AG10803 (cell line): Measurements from ENCODE around the gene CIP2A.

ENCODE experiments used
- DNase-seq: peaks from one replicate; pipeline ENCODE4 v3.0.0; 2010; ENCODE audit warnings: low read depth
- H3K4me3 ChIP-seq: 2 replicates; pipeline ENCODE4 v1.5.1; 2011; ENCODE audit warnings: mild to moderate bottlenecking, low read length, control low read depth
- TF ChIP-seq, protein P1 (sequence below): conservative IDR thresholded peaks from 2 replicates; pipeline ENCODE4 v1.5.1; 2011; ENCODE audit warnings: mild to moderate bottlenecking, low read length, control low read depth, inconsistent platforms

The CIP2A gene

DNA sequence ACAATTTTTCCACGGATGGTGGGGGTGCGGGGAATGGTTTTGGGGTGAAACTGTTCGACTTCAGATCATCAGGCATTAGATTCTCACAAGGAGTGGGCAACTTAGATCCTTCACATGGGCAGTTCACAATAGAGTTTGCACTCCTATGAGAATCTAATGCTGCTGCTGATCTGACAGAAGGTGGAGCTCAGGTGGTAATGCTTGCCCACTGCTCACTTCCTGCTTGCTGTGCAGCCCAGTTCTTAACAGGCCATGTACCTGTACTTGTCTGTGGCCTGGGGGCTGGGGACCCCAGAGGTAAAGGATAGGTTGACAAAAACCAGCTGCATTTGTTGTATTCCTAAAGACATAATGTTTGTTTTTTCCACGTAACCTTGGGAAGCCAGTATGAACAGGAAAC lies 16.3 kb upstream of the CIP2A start:
- TF ChIP-seq, protein P1, sequence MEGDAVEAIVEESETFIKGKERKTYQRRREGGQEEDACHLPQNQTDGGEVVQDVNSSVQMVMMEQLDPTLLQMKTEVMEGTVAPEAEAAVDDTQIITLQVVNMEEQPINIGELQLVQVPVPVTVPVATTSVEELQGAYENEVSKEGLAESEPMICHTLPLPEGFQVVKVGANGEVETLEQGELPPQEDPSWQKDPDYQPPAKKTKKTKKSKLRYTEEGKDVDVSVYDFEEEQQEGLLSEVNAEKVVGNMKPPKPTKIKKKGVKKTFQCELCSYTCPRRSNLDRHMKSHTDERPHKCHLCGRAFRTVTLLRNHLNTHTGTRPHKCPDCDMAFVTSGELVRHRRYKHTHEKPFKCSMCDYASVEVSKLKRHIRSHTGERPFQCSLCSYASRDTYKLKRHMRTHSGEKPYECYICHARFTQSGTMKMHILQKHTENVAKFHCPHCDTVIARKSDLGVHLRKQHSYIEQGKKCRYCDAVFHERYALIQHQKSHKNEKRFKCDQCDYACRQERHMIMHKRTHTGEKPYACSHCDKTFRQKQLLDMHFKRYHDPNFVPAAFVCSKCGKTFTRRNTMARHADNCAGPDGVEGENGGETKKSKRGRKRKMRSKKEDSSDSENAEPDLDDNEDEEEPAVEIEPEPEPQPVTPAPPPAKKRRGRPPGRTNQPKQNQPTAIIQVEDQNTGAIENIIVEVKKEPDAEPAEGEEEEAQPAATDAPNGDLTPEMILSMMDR = no peak

DNA sequence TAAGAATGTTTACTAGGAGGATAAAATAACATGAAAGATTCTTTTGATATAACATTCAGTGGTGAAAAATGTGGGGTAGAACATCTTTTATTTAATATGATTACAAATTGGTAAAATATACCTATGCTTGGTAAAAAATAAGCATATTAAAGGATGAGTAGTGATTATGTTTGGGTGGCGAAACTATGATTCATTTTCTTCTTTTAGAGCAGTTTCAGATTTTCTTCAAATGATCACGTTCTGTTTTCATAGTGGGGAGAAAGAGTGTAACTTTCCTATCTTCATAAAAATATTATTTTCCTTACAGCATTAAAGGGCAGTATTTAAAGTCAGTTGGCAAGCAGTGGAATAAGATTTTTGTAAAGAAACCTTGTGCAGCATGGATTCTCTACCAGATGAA lies 15.8 kb upstream of the CIP2A start:
- TF ChIP-seq, protein P1 = no peak
- DNase-seq = no peak
- H3K4me3 ChIP-seq = no peak overlapping the region

More for the DNA sequence above, 16.3 kb upstream of the CIP2A start:
- DNase-seq = no peak
- no peak overlapping the region for H3K4me3 ChIP-seq

DNA sequence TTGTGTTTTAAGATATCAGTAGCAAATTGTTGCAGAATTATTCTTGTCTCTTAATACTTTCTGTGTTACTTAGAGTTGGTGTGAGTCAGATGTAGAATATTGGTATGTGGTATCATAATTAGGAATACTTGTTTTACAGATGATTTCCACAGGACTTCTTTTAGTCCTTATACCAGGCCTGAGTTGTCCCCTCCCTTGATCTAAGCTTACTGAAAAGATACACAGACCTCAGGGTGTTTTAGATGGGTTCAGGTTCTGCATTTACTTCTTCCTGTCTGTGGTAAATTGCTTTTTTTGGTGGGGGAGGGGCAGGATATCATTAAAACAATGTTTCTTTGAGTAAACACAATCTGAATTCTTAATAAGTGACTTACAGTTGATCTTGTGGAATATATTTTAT lies 14.5 kb upstream of the CIP2A start:
- TF ChIP-seq, protein P1 = no peak
- no peak for DNase-seq
- no peak overlapping the region for H3K4me3 ChIP-seq

DNA sequence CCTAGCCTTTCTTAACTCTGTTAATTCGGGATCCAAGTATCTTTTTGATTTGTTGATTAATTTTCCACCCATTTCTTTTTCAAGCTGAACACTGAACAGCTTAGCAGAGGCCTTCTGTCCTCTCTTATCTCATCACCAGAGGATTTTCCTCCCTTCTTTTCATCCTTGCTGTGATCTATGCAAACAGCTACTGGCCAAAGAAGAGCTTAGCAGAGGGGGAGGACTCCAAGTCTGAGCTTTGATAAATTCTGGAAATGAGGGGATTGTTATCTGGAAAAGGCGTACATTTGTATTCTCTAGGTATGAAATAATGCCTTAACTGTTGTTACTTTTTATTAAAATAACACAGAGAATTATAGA lies 13.7 kb upstream of the CIP2A start:
- H3K4me3 ChIP-seq = no peak overlapping the region
- no peak for DNase-seq

DNA sequence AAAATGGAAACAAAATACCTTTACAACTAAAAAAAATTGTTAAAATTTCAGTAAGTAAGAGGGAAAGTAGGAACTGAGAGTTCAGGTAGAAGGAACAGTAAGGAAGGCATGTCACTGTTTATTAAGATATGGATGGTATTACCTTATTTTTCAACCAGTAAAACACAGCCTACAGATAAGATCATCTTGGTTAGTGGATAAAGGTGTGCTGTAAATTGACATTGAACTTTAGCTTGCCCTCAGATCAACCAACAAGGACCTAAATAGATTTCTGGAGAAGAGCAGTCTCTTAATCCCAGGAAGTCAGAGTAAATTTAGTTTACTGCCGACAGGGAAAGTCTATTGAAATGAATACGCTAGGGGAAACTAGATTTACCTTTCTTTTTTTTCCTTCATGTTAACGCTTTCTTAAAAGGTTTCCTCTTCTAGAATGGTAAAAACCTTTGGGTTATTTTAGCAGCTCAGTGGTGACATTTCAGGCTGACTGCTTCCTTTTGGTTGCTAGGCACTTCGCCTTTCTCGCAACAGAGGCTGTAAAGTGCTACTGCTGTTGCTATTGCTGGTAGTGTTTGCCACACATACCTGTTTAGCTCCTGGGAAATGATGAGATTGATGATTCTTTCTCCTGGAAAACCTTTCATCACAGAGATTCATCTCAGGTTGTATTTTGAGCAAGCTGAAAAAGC lies 13.2 kb upstream of the CIP2A start:
- TF ChIP-seq, protein P1 = no peak
- no peak for DNase-seq

More for the DNA sequence above, 13.7 kb upstream of the CIP2A start:
- TF ChIP-seq, protein P1 = no peak

DNA sequence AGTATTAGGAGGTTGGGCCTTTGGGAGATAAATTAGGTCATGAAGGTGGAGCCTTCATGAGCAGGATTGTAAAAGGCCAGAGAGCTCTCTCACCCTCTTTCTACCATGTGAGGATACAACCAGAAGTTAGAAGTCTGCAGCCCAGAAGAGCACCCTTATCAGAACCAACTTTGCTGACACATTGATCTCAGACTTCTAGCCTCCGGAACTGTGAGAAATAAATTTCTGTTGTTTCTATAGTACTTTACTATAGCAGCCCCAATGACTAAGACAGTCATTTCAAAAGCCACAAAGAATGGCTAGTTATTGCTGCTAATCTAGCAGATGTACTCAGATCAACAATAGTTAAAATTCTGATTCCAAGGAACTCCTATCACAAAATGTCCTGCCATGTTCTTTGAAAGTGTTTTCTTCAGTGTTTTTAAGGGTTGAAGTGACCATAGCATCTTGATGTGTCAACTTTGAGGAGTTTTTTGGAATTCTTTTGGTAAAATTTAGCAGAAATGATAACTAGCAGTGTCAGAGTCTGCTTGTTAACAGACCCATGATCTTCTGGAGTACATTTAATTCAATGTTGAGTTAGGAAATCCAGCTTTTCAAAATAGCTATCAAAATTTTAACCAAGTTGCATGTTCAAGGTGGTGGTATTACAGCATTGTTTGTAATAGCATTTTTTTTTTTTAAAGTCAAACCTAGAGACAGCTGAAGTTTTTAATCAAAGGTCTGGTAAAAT lies 10.6 kb upstream of the CIP2A start:
- no peak for DNase-seq
- no peak overlapping the region for H3K4me3 ChIP-seq
- TF ChIP-seq, protein P1 = no peak

More for the DNA sequence above, 13.2 kb upstream of the CIP2A start:
- H3K4me3 ChIP-seq = no peak overlapping the region

DNA sequence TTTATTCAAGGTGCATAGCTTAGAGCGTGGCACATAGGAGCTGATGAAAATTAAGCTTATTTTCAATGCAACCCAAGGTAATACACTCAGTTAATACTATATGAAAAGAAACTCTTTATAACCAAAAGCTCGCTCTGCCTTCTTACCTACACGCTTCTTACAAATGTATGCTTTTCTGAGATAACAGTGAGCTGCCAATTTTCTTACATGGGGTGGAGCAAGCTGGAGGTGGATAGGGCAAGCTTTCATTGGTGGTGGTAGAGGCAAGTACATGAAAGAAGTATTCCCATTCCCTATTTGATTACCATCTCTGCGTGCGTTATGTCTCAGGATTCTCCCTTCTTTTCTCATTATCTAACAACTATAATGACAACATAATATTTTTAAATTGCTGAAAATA lies 9.1 kb upstream of the CIP2A start:
- DNase-seq = no peak
- TF ChIP-seq, protein P1 = no peak
- no peak overlapping the region for H3K4me3 ChIP-seq
